ENCODE measurements around the gene CAMKMT. TPM values are rescaled to one million over a fixed set of nuclear protein-coding genes. Genes with fewer than 3 reads are reported as not detected.

CAMKMT gene
- total RNA-seq, 1 donor from 2014 or later: 11.2 TPM

GRCh38 chr2:44745922-44746766, 384.4 kb downstream of the CAMKMT start:
- Mint-ChIP-seq H3K27ac (no peak overlapping the region), H3K27me3 (ENCODE audit: low read depth) (no peaks in the 10 kb centered on the region), H3K4me1 (ENCODE audit: low read depth) (no peaks in the 10 kb centered on the region), H3K9me3 (no peaks in the 10 kb centered on the region), H3K4me3 (ENCODE audit: low read depth) (no peak overlapping the region), H3K36me3 (ENCODE audit: low read depth) (no peaks in the 10 kb centered on the region)
- DNase-seq (ENCODE audit: low spot score): no peak
- intact Hi-C loops (cut with micrococcal nuclease): no loop called here

- Mint-ChIP-seq H3K36me3 (ENCODE audit: low read depth) (no peaks in the 10 kb centered on the region), H3K9me3 (no peaks in the 10 kb centered on the region), H3K27ac (no peak overlapping the region), H3K4me3 (ENCODE audit: low read depth) (no peak overlapping the region), H3K4me1 (ENCODE audit: low read depth) (peaks cover 4% of the 10 kb centered on the region), H3K27me3 (ENCODE audit: low read depth) (no peaks in the 10 kb centered on the region)
- DNase-seq (ENCODE audit: low spot score): no peak
- intact Hi-C loops (cut with micrococcal nuclease): no loop called here
Measured at GRCh38 chr2:44746856-44747615, 385.3 kb downstream of the CAMKMT start.

GRCh38 chr2:44747794-44748193, 386.0 kb downstream of the CAMKMT start:
- intact Hi-C loops (cut with micrococcal nuclease): no loop called here
- no peaks in the 10 kb centered on the region for H3K36me3 Mint-ChIP-seq (ENCODE audit: low read depth)
- H3K4me3 Mint-ChIP-seq (ENCODE audit: low read depth): no peak overlapping the region
- no peak for DNase-seq (ENCODE audit: low spot score)
- no peaks in the 10 kb centered on the region for H3K9me3 Mint-ChIP-seq
- no peak overlapping the region for H3K27ac Mint-ChIP-seq
- H3K27me3 Mint-ChIP-seq (ENCODE audit: low read depth): no peaks in the 10 kb centered on the region
- peaks cover 8% of the 10 kb centered on the region for H3K4me1 Mint-ChIP-seq (ENCODE audit: low read depth)

- Mint-ChIP-seq H3K27me3 (ENCODE audit: low read depth) (no peaks in the 10 kb centered on the region), H3K36me3 (ENCODE audit: low read depth) (peaks cover 2% of the 10 kb centered on the region), H3K9me3 (no peaks in the 10 kb centered on the region), H3K4me1 (ENCODE audit: low read depth) (peaks cover 15% of the 10 kb centered on the region), H3K4me3 (ENCODE audit: low read depth) (no peak overlapping the region), H3K27ac (no peak overlapping the region)
- intact Hi-C loops (cut with micrococcal nuclease): no loop called here
- DNase-seq (ENCODE audit: low spot score): no peak
Measured at GRCh38 chr2:44751754-44752479, 390.2 kb downstream of the CAMKMT start.

GRCh38 chr2:44752761-44753160, 391.0 kb downstream of the CAMKMT start:
- no peaks in the 10 kb centered on the region for H3K27me3 Mint-ChIP-seq (ENCODE audit: low read depth)

GRCh38 chr2:44753552-44754285, 392.0 kb downstream of the CAMKMT start:
- no peaks in the 10 kb centered on the region for H3K27me3 Mint-ChIP-seq (ENCODE audit: low read depth)
- H3K4me1 Mint-ChIP-seq (ENCODE audit: low read depth): peaks cover 15% of the 10 kb centered on the region
- H3K36me3 Mint-ChIP-seq (ENCODE audit: low read depth): peaks cover 2% of the 10 kb centered on the region
- no peaks in the 10 kb centered on the region for H3K9me3 Mint-ChIP-seq
- intact Hi-C loops (cut with micrococcal nuclease): no loop called here
- DNase-seq (ENCODE audit: low spot score): peak; percentile 10
- no peak overlapping the region for H3K27ac Mint-ChIP-seq
- H3K4me3 Mint-ChIP-seq (ENCODE audit: low read depth): no peak overlapping the region

More at GRCh38 chr2:44752761-44753160, 391.0 kb downstream of the CAMKMT start:
- Mint-ChIP-seq H3K27ac (no peak overlapping the region), H3K9me3 (no peaks in the 10 kb centered on the region), H3K4me3 (ENCODE audit: low read depth) (no peak overlapping the region), H3K4me1 (ENCODE audit: low read depth) (peaks cover 15% of the 10 kb centered on the region), H3K36me3 (ENCODE audit: low read depth) (peaks cover 2% of the 10 kb centered on the region)
- no peak for DNase-seq (ENCODE audit: low spot score)
- intact Hi-C loops (cut with micrococcal nuclease): no loop called here

- no peak for DNase-seq (ENCODE audit: low spot score)
- Mint-ChIP-seq H3K36me3 (ENCODE audit: low read depth) (peaks cover under 1% of the 10 kb centered on the region), H3K27ac (no peak overlapping the region), H3K27me3 (ENCODE audit: low read depth) (no peaks in the 10 kb centered on the region), H3K9me3 (no peaks in the 10 kb centered on the region), H3K4me1 (ENCODE audit: low read depth) (peaks cover 3% of the 10 kb centered on the region), H3K4me3 (ENCODE audit: low read depth) (no peak overlapping the region)
- intact Hi-C loops (cut with micrococcal nuclease): no loop called here
Measured at GRCh38 chr2:44758591-44758990, 396.8 kb downstream of the CAMKMT start.

GRCh38 chr2:44759823-44760222, 398.1 kb downstream of the CAMKMT start:
- intact Hi-C loops (cut with micrococcal nuclease): no loop called here
- no peak overlapping the region for H3K4me3 Mint-ChIP-seq (ENCODE audit: low read depth)
- peaks cover 1% of the 10 kb centered on the region for H3K4me1 Mint-ChIP-seq (ENCODE audit: low read depth)
- no peaks in the 10 kb centered on the region for H3K27me3 Mint-ChIP-seq (ENCODE audit: low read depth)
- no peaks in the 10 kb centered on the region for H3K9me3 Mint-ChIP-seq
- DNase-seq (ENCODE audit: low spot score): no peak
- no peaks in the 10 kb centered on the region for H3K36me3 Mint-ChIP-seq (ENCODE audit: low read depth)
- no peak overlapping the region for H3K27ac Mint-ChIP-seq

GRCh38 chr2:44763275-44763782, 401.6 kb downstream of the CAMKMT start:
- H3K4me3 Mint-ChIP-seq (ENCODE audit: low read depth): no peak overlapping the region
- intact Hi-C loops (cut with micrococcal nuclease): no loop called here
- peaks cover 1% of the 10 kb centered on the region for H3K4me1 Mint-ChIP-seq (ENCODE audit: low read depth)
- peaks cover 15% of the 10 kb centered on the region for H3K27me3 Mint-ChIP-seq (ENCODE audit: low read depth)
- no peak overlapping the region for H3K27ac Mint-ChIP-seq
- no peaks in the 10 kb centered on the region for H3K36me3 Mint-ChIP-seq (ENCODE audit: low read depth)
- no peaks in the 10 kb centered on the region for H3K9me3 Mint-ChIP-seq
- no peak for DNase-seq (ENCODE audit: low spot score)

- Mint-ChIP-seq H3K27ac (no peak overlapping the region), H3K27me3 (ENCODE audit: low read depth) (peaks cover 25% of the 10 kb centered on the region), H3K9me3 (no peaks in the 10 kb centered on the region), H3K4me3 (ENCODE audit: low read depth) (no peak overlapping the region), H3K36me3 (ENCODE audit: low read depth) (no peaks in the 10 kb centered on the region), H3K4me1 (ENCODE audit: low read depth) (no peaks in the 10 kb centered on the region)
- DNase-seq (ENCODE audit: low spot score): no peak
- intact Hi-C loops (cut with micrococcal nuclease): no loop called here
Measured at GRCh38 chr2:44766220-44766619, 404.5 kb downstream of the CAMKMT start.

GRCh38 chr2:44766777-44767176, 405.0 kb downstream of the CAMKMT start:
- Mint-ChIP-seq H3K27me3 (ENCODE audit: low read depth) (peaks cover 25% of the 10 kb centered on the region), H3K4me3 (ENCODE audit: low read depth) (no peak overlapping the region), H3K4me1 (ENCODE audit: low read depth) (no peaks in the 10 kb centered on the region), H3K36me3 (ENCODE audit: low read depth) (no peaks in the 10 kb centered on the region), H3K27ac (no peak overlapping the region), H3K9me3 (no peaks in the 10 kb centered on the region)
- intact Hi-C loops (cut with micrococcal nuclease): no loop called here
- DNase-seq (ENCODE audit: low spot score): no peak

- Mint-ChIP-seq H3K4me3 (ENCODE audit: low read depth) (no peak overlapping the region), H3K36me3 (ENCODE audit: low read depth) (no peaks in the 10 kb centered on the region), H3K9me3 (no peaks in the 10 kb centered on the region), H3K27ac (no peak overlapping the region), H3K27me3 (ENCODE audit: low read depth) (peaks cover 28% of the 10 kb centered on the region), H3K4me1 (ENCODE audit: low read depth) (no peaks in the 10 kb centered on the region)
- intact Hi-C loops (cut with micrococcal nuclease): no loop called here
- DNase-seq (ENCODE audit: low spot score): no peak
Measured at GRCh38 chr2:44767691-44768090, 405.9 kb downstream of the CAMKMT start.
